ENCODE measurements around the gene TNXB.
"Not testable (repeated sequence)": the region's sequence is repeated elsewhere in the genome, so short reads cannot be mapped to it uniquely, and the experiment has no call there.

Gene TNXB

GRCh38 chr6:32005991-32006529, 103.1 kb downstream of the TNXB start:
- not testable (repeated sequence) for DNase-seq; H3K9me3 Mint-ChIP-seq; H3K36me3 Mint-ChIP-seq (ENCODE audit: low read depth); H3K27me3 Mint-ChIP-seq (ENCODE audit: low read depth, poor library complexity); H3K4me3 Mint-ChIP-seq; H3K4me1 Mint-ChIP-seq; H3K27ac Mint-ChIP-seq

DNA sequence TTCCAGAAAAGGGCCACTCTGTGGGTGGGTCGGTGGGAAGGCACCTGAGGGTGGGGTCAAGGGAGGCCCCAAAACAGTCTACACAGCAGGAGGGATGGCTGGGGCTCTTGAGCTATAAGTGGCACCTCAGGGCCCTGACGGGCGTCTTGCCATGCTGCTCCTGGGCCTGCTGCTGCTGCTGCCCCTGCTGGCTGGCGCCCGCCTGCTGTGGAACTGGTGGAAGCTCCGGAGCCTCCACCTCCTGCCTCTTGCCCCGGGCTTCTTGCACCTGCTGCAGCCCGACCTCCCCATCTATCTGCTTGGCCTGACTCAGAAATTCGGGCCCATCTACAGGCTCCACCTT, 103.6 kb downstream of the TNXB start:
- not testable (repeated sequence) for H3K27ac Mint-ChIP-seq; H3K4me3 Mint-ChIP-seq; H3K9me3 Mint-ChIP-seq; DNase-seq; H3K4me1 Mint-ChIP-seq; H3K27me3 Mint-ChIP-seq (ENCODE audit: low read depth, poor library complexity); H3K36me3 Mint-ChIP-seq (ENCODE audit: low read depth)

DNA sequence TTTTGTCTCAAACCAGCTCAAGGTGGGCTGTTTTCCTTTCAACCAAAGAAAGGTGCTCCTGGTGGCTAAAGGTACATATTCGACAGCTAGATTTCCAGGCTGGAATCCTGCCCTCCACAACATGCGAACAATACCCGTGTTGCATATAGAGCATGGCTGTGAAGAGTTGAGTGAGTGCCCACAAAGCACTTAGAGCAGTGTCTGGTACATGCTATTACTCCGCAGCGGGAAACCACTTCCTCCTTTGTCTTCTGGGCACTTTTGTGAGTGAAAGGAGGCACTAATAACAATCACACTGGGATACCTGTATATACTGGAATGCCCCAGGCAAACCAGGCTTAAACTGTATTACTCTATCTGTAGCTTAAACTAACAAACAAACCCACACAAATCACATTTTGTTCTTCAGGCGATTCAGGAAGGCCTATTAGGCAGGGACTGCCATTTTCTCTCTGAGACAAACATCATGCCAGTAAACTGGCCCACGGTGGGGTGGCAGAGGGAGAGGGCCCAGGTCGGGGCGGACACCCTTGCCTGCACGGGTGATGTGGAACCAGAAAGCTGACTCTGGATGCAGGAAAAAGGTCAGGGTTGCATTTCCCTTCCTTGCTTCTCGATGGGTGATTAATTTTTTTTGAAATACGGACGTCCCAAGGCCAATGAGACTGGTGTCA, 104.1 kb downstream of the TNXB start:
- H3K4me1 Mint-ChIP-seq; H3K4me3 Mint-ChIP-seq; H3K9me3 Mint-ChIP-seq; H3K36me3 Mint-ChIP-seq (ENCODE audit: low read depth); H3K27ac Mint-ChIP-seq; H3K27me3 Mint-ChIP-seq (ENCODE audit: low read depth, poor library complexity); DNase-seq: not testable (repeated sequence)

DNA sequence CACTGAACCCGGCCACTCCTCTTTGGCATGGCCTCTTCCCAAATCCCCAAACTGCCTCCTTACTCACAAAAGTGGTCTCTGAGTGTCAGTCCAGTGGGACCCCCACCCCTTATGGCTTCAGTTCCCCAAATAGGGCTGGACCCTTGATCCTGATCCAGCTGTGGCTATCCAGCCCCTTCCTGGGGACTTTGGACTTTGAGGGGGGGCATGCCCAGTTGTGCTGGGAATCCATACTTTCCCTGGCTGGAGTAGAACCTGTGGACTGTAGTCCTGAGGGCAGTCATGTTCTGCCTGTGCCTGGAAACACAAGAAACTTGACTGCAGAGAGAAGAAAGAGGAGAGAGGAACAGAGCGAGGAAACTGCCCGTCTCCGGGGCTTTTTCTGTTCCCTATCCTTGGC, 104.7 kb downstream of the TNXB start:
- not testable (repeated sequence) for H3K9me3 Mint-ChIP-seq; H3K27ac Mint-ChIP-seq; H3K27me3 Mint-ChIP-seq (ENCODE audit: low read depth, poor library complexity); H3K36me3 Mint-ChIP-seq (ENCODE audit: low read depth); H3K4me1 Mint-ChIP-seq; DNase-seq; H3K4me3 Mint-ChIP-seq

- H3K27ac Mint-ChIP-seq; H3K36me3 Mint-ChIP-seq (ENCODE audit: low read depth); H3K4me3 Mint-ChIP-seq; H3K4me1 Mint-ChIP-seq; H3K9me3 Mint-ChIP-seq; DNase-seq; H3K27me3 Mint-ChIP-seq (ENCODE audit: low read depth, poor library complexity): not testable (repeated sequence)
Observed at GRCh38 chr6:32003301-32003700, 105.8 kb downstream of the TNXB start.

GRCh38 chr6:32002546-32003268, 106.4 kb downstream of the TNXB start:
- not testable (repeated sequence) for H3K27ac Mint-ChIP-seq; DNase-seq; H3K4me3 Mint-ChIP-seq; H3K9me3 Mint-ChIP-seq; H3K36me3 Mint-ChIP-seq (ENCODE audit: low read depth); H3K27me3 Mint-ChIP-seq (ENCODE audit: low read depth, poor library complexity); H3K4me1 Mint-ChIP-seq

GRCh38 chr6:31996385-31996784, 112.8 kb downstream of the TNXB start:
- H3K4me1 Mint-ChIP-seq; H3K4me3 Mint-ChIP-seq; H3K9me3 Mint-ChIP-seq; H3K36me3 Mint-ChIP-seq (ENCODE audit: low read depth); H3K27ac Mint-ChIP-seq; DNase-seq; H3K27me3 Mint-ChIP-seq (ENCODE audit: low read depth, poor library complexity): not testable (repeated sequence)

DNA sequence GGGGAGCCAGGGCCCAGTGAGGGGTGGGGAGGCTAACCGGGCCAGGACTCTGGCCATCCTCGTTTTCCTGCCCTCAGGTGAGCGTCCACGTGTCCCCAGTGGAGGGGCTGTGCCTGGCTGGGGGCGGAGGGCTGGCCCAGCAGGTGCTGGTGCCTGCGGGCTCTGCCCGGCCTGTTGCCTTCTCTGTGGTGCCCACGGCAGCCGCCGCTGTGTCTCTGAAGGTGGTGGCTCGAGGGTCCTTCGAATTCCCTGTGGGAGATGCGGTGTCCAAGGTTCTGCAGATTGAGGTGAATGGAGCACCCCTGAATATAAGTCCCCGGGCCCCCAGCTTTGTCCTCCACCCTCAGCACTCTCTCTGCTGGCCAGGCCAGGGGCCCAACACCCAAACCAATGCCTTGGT, 114.7 kb downstream of the TNXB start:
- H3K4me3 Mint-ChIP-seq; H3K36me3 Mint-ChIP-seq (ENCODE audit: low read depth); H3K9me3 Mint-ChIP-seq; H3K27ac Mint-ChIP-seq; DNase-seq; H3K4me1 Mint-ChIP-seq; H3K27me3 Mint-ChIP-seq (ENCODE audit: low read depth, poor library complexity): not testable (repeated sequence)

Measured in nephron progenitor cell (in vitro differentiated cells).